GM21423 (cell line): ENCODE results near the gene NPDC1.

ENCODE experiments used
- ATAC-seq: cut with Tn5 transposase; IDR thresholded peaks from one replicate; pipeline ENCODE4 v1.9.1; 2021; ENCODE audit warnings: mild to moderate bottlenecking, moderate library complexity; ENCODE audit not compliant: unreplicated experiment

NPDC1 gene

GRCh38 chr9:137057545-137057944 lies 11.6 kb upstream of the NPDC1 start:
- ATAC-seq, result no peak

- no peak for ATAC-seq
Measured at GRCh38 chr9:137056739-137057415, 10.9 kb upstream of the NPDC1 start.

DNA sequence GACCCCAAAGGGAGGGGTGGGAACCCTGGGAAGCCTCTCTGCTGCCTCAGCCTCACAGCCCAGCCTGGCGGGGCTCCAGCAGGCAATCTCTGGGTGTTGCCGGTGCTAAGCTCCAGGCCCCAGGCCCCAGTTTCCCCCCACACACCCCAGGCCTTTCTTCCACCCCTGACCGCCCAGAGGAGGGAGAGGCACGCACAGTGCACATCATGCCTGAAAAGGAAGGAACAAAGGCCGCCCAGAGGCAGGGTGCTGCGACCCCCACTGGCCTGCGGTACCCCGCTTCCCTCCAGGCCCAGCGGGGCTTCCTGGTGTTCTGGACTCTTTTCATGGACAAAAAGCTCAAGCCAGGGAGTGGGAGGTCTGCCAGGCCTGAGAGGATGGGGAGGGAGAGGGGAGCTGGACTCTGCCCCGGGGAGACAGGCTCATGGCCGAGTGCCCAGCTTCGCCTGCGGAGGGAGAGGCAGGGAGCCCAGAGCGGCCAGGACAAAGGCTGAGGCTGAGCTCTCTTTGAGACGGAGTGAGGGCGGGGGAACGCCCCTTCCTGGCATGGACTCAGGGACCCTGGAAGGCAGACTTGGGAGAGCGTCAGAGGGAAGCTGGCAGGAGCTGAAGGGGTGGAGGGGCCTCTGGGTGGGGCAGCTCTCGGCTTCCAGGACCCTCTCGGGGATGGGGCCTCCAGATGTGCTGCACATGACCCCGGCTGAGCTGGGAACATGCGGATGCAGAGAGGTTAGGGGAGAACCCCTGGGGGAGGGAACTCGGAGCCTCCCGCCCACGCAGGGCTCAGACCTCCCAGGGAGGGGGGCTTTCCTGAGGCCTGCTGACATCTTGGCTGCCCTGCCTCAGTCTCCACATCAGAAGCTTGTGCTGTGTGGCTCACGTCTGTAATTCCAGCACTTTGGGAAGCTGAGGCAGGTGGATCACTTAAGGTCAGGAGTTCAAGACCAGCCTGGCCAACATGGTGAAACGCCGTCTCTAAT lies 9.7 kb upstream of the NPDC1 start:
- no peak for ATAC-seq

- no peak for ATAC-seq
Measured at GRCh38 chr9:137054932-137055384, 9.0 kb upstream of the NPDC1 start.

- no peak for ATAC-seq
Measured at GRCh38 chr9:137053944-137054931, 8.3 kb upstream of the NPDC1 start, which contains the start of gene ENTPD2. Gene ENTPD2, minus strand, starts transcription at chr9:137054061. Its CDS starts 64 bp downstream, at chr9:137053997.

GRCh38 chr9:137052998-137053943 lies 7.3 kb upstream of the NPDC1 start:
- no peak for ATAC-seq

DNA sequence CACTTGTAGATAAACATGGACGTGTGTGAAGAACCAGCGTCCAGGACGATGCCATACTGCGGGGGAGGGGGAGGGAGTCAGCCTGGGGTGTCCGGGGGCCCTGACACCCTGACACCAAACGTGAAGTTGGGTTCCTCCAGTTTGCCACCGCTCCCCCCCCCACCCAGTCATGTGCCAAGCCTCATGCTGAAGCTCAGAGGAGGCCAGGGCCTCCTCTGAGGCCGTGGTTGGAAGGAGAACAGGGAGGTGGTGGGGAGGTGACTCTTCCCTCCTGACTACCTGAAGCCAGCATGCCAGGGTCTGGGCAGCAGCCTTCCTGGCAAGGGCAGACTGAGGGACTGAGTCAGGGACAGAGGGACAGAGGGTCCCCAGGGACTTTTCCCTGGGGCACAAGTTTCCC lies 6.3 kb upstream of the NPDC1 start:
- no peak for ATAC-seq

DNA sequence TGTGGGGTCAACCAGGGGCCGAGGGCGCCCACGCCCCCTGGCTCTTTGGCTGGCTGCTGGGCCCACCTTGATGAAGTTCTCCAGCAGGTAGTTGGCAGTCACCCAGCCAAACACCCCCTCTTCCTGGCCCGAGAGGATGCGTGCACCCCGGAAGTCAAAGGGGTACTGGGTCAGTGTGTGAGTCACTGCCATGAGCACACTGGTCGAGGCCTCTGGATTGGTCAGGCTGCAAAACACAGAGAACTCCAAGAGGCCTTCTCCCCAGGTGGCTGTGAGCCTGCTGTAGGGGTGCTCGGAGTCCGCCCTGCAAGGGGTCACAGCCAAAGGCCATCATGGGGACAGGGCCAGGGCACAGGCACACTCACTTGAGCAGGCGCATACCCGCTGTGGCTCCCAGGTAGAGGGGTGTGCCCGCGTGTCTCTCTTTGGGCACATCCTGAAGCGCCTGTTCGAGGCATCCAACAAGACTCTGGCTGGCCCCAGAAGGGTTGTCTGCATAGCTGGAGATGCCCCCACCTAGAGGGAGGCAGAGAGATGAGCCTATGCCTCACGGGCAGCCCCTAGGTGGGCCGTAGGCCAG lies 5.3 kb upstream of the NPDC1 start:
- ATAC-seq, result no peak

- no peak for ATAC-seq
Measured at GRCh38 chr9:137050570-137050969, 4.6 kb upstream of the NPDC1 start.

- no peak for ATAC-seq
Measured at GRCh38 chr9:137049544-137050449, 3.8 kb upstream of the NPDC1 start.

GRCh38 chr9:137048655-137049543 lies 2.9 kb upstream of the NPDC1 start:
- ATAC-seq, result no peak

DNA sequence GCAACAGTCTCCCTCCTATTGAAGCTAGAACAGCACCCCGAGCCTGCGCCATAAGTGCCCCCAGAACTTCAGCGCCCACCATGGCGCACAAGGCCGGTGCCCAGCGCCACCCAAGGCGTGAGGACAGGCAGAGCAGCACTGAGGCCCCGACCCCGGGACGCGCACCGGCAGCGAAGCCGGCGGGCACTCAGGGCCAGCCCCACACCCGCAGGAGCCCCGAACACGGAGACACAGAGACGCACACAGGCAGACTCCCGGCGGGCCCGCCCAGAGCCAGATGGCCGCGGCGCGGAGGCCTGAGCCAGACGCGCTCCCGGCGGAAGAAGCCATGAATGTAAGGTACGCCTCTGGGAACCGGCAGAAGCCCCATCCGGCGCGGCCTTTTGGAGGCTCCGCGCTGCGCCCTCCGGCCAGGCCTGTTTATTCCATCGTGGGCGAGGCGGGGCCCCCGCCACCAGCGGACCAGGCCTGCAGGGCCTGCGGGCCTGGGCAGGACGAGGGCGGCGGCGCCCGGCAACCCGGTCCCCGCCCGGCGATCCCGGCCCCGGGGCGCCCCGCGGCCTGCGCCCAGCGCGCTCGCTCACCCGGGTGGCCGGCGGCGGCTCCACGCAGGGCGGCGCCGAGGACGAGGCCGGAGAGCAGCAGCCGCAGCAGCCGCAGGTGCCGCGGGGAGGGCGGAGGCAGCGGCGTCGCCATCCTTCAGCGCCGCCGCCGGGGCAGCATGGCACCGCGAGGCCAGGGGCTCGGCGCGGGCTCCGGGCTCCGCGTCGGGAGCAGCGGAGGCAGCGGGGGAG lies 486 bp downstream of the NPDC1 start:
- ATAC-seq, result no peak

DNA sequence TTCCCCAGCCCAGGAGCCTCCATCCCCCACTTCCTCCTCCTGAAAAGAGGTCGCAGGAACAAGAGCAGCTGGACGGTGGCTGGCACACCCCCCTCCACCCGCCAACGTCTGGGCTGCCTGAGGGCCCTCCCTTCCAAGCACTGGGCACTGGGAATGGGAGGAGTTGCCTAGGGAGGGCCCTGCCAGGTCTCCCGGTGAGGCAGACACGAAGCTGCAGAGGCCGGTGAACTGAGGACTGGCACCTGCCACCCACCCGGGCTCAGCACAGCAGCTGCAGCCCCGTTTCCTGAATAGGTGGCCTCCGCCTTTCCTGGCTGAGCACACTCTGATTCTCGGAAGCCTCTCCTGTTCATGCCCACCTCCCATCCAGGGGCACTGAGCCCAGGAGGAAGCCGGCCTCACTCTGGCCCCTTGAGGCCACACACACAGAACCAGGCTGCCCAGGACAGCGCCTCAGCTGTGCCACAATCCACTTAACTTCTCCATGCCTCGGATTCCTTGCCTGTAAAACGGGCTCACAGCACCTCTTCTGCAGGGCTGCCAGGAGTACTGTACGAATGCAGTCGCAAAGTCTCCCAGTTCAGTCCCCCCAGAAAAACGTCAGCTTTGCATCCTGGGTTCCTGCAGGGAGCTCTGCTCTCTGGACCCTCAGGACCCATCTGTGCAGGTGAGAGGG lies 1.3 kb downstream of the NPDC1 start:
- no peak for ATAC-seq

DNA sequence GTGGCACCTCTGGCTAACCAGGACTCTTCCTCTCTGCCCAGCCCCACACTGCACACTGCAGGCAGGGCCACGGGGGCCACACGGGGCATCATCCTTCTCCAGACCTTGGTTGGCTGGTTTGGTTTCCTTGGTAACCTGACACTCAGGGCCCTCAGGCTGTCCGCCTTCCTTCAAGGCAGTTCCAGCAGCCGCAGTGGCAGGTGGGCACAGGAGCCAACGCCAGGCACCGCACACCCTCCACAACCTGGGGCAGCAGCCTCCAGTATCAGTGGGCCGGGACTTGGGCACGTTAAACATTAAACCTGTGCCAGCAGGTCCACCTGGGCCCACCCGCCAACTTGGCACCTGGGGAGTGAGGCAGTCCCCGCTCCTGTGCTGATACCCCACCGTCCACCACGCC lies 1.9 kb downstream of the NPDC1 start:
- ATAC-seq, result no peak

DNA sequence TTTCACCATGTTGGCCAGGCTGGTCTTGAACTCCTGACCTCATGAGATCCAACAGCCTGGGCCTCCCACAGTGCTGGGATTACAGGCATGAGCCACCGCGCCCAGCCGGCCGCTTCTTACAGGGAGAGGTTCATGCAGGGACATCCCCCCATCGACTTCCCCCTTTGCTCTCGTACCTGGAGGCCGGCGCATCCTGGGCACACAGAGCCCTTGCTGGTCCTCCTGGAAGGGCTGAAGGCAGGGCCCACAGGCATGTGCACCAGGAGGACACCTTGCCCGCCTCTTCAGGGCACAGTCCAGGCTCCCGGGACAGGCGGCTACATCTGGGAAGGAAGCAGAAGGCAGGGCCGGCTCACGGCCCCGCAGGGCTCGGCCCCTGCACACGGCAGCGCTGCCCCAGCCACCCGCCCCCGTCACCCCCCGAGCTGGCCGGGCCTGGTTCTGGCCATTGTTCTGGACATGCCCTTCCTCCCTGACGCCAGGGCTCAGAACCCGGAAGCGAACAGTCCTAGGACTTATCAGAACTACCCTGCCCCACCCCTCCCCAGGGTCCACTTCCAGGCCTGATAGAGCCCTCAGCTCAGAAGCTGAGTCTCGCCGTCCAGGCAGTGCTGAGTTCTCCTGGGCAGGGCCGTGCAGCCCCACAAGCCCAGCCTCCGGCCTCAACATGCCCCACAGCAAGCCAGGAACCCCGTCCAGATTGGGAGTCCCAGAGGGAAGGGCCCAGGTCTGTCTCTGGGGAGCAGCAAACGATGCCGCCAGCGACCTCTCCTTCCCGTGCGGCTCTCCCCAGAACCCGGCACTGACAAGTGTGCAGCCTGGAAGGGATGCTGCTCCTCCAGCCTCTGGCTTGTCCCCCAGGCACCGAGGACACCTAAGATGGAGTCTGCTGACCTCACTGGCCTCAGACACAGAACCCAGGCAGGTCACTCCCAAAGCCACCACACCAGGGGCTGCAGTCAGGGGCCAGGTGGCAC lies 2.9 kb downstream of the NPDC1 start:
- ATAC-seq, result no peak
